ENCODE results near the gene ZNF687.

ZNF687 gene

GRCh38 chr1:151313501-151313900, 31.4 kb downstream of the ZNF687 start:
- DNase-seq = no peak

DNA sequence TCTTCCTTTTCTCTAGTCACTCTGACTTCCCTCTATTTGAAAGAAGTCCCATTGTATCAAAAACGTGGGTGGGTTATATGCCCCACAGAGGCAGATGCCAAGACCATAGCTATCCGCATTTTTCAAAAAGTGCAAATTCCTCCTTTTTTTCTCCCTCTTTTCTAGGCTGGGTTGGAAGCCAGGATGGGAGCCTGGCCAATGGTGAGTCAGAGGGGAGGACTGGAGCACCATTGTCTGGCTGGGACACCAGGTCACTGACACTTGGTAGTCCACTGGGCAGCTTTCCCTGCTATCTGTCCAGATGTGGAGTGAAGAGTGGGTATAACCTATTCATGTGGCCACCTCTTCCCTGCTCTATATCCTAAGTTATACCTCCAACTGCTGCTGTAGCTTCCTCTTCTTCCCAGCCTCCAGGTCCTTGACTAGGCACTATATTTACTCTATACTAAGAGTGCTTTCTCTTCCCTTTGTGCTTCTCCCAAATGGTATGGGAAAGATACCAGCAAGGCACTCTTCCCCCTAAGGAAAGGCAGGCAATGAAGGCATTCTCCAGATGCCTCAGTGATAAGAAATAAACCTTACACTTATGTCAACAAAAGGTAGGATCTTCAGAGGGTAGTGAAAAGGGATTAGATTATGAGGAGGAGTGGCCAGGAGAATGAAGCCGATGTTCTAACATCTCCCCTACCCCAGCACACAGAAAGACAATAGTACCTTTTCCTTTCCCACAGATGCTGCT, 32.2 kb downstream of the ZNF687 start:
- DNase-seq = no peak

DNA sequence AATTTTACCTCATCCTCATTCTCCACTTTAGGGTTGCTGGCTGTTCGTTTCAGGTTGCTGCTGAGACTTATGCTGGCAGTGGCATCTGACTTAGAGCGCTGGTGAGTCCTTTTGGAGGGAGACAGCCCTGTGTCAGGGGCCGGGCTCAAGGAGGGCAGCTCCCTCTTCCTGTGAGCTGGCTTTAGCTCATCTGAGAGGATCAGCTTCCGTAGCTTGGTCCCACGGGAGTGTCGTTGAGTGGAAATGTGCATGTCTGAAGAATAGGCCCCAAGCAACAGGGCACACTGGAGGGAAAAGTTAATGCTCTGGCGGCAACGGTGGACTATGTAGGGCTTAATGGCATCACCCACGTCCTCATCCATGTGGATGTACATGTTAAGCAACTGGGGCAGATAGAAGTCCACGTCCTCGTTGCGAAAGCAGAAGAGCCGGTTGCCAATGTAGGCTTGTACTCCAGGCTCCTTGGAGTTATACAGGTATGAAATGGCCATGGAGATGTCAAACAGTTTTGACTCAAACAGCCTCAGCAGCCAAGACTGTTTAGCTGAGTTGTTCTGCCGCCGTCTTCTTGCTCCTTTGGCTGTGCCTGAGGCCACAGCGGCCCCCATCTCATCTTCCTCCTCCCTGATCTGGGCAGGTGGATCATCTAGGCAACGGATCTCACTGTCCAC, 33.6 kb downstream of the ZNF687 start:
- DNase-seq = no peak

DNA sequence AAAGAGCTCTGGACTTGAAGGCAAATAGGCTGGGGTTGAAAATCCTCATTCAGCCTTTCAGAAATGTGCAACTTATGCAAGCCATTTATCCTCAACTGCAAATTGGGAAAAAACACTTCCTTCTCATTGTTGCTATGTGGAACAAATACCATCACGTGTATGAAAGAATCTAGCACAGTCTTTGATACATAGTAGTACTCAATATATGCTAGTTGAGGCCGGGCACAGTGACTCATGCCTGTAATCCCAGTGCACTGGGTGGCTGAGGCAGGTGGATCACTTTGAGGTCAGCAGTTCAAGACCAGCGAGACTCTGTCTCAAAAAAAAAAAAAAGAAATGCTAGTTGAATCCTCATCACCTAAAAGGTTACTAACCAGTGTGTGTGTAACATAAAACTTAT, 36.9 kb downstream of the ZNF687 start:
- no peak for DNase-seq

DNA sequence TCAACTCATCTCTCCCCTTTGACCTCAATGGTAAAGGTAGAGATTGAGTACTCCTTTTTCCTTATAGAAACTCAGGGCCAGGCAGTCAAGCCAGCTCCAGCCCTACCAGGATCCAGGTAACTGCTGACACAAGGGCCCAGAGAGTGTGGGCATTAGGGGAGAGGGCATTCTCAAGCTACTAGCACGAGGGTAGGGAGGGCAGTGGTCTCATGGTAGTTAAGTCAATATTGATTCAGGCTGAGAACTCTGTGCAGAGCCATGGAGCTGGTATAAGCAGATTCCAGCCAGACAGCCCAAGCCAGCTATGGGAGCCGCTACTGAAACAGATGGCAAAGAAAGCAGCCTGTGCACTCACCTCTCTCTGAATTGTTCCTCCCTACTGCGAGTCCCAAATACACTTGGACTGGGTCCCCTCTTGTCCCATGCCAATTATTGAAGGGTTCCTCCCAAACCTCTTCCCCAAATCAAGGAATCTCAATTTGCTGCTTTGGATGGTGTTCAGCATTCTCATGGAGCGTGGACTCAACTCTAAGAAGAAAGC, 42.4 kb downstream of the ZNF687 start:
- DNase-seq = no peak

- DNase-seq = no peak
These were observed 43.1 kb downstream of the ZNF687 start for GRCh38 chr1:151325231-151325630.

GRCh38 chr1:151325646-151326429, 43.7 kb downstream of the ZNF687 start:
- DNase-seq = no peak

DNA sequence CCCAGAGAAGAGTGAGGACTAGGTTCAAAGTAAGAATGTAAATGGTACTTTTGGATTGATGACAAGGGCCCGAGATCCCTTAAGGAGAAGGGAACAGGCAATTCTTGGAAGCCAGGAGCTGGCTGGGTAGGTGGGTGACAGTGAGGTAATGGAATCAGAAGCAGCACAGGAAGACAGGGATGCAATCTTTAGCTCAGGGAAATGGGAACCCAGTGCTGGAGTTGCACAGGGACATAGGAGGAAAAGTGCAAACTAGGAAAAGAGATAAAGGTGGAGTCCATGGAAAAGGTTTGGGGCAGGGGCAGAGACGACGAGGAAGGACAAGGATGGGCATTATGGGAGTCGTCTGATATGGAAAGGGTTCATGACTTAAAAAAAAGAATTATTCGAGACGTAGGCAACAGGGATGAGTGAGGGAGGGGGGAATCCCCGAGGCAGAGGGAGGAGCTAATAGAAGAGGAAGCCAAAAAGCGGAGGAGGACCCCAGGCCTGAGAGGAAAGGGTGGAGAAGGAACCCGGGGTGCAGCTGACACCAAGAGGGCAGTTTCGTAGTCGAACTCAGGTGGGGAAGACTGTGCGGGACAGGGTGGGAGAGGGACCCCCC, 44.6 kb downstream of the ZNF687 start:
- DNase-seq = no peak

DNA sequence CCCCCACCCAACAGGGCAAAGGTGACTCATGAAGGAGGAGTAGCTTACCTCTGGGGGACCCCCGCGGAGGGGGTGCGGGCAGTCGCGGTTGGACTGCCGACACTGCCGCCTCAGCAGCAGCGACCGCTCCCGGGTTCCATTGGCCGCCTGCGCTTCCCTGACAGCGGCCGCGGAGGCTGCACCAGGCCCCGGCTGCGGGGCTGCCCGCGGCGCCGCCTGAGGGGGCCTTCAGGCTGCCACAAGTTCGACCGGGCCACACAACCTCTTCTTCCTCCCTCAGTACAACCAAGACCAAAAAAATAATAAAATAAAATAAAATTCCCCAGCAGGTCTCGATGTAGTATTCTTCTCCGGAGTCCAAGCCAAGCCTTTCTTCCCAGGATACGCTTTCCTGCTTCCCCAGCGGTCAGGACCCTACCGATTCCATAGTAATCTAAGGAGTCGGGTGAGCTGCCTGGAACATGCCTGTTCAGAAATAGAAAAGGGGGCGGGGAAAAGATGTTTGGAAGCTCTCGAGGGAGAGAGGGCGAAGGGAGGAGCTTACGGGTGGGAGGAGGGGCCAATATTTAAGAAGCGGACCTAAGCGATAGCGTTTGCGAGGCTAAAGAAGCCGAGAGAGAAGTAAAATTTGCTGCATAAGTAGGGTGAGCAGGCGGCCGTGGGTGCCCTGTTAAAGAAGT, 45.3 kb downstream of the ZNF687 start, which contains the start of gene PI4KB:
PI4KB (minus strand) TSS at position 194 of the 680 bp plus-strand sequence. CDS start 10,935 bp downstream, outside the sequence.
- DNase-seq = peak; percentile 97

- DNase-seq = peak; percentile 57
These were observed 46.0 kb downstream of the ZNF687 start for GRCh38 chr1:151327903-151328674.

DNA sequence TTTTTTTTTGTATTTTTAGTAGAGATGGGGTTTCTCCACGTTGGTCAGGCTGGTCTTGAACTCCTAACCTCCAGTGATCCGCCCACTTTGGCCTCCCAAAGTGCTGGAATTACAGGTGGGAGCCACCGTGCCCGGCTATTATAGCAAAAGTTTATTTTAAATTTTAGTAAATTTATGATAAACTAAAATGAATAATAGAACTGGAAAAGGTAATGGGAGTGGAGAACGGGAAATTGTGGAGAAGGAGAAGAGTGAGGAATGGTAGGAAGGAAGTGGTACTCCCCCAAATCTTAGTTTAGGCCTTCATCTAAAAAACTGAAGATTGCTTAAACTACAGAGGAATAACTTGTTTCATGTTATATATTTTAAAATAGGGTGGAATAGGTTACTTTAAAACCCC, 52.7 kb downstream of the ZNF687 start:
- no peak for DNase-seq

DNA sequence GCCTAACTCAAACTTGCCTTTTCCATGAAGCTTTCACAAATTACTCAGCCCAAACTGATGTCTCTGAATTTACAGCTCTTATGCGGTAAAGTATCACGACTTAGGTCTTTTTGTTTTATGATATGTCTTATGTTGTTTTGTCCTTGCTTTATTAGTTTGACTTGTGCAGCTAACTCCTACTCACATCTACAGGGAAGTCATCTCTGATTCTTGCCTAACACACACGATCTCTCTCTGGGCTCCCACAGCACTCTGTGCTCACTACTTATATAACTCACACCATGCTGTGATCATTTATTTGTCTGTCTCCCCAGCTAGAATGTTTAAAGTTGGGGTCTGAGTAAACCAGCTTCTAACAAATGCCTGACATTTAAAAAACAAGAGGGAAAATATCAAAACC, 54.5 kb downstream of the ZNF687 start:
- DNase-seq = no peak

DNA sequence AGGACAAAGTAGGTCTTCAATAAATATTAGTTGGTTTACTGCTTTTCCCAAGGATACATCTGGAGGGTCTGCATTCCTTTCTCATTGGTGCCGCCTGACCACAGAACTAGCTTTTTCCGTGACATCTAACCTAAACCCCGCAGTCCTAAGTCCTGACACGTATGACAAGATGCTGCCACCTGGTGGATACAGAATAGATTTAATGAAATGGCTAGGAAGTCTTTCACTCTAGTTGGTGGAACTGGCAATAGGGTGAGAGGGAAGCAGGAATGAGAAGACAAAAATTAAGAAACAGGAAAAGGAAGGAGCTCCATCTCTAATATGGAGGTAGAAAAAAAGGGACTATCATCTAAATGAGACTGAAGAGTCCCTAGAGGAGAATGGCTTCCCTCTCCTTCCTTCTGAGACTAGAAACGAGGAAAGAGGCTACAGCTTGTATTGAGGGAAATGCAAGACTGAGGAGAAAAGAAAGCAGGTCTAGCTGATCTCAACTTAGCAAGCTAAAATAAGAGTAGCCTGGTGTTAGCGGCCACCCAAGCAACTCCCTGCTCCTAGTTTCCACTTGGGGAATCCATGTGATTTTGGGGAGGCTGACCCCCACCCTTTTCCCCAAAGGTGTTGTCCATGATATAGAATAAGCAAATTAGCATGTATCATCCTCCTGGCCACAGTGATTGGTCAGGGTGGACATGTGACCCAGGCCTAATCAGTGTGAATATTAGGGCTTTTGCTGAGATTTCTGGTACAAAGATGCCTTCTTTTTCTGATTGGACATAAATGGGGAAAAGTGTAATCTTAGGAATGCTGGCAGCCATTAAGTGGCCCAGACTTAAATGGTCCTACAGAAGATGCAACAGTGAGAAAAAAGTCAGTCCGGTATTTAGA, 59.0 kb downstream of the ZNF687 start:
- peak; percentile 56 for DNase-seq
